Fibroblast of villous mesenchyme (primary cell): ENCODE results near the gene CYP27C1. TPM values are rescaled to one million over a fixed set of nuclear protein-coding genes. Genes with fewer than 3 reads are reported as not detected.

Experiments
- DNase-seq: peaks from one replicate; pipeline ENCODE4 v3.0.0-alpha.2; 2010; ENCODE audit warnings: low read depth
- H3K4me3 ChIP-seq: 2 replicates; pipeline ENCODE4 v1.5.1; 2011; ENCODE audit warnings: low read depth, mild to moderate bottlenecking, low read length
- total RNA-seq: library from RNA; depleted of rRNA; stranded (reverse); fragments of >200 nt; gene quantifications from 2 replicates; pipeline ENCODE4 v1.2.3, GENCODE V29; 2012
- TF ChIP-seq, protein P1 (sequence below): IDR thresholded peaks from 2 replicates; pipeline ENCODE4 v1.5.1; 2012; ENCODE audit warnings: low read depth, mild to moderate bottlenecking, low read length; ENCODE audit not compliant: insufficient read depth

Gene CYP27C1
- total RNA-seq, 1 donor, result under 0.01 TPM

DNA sequence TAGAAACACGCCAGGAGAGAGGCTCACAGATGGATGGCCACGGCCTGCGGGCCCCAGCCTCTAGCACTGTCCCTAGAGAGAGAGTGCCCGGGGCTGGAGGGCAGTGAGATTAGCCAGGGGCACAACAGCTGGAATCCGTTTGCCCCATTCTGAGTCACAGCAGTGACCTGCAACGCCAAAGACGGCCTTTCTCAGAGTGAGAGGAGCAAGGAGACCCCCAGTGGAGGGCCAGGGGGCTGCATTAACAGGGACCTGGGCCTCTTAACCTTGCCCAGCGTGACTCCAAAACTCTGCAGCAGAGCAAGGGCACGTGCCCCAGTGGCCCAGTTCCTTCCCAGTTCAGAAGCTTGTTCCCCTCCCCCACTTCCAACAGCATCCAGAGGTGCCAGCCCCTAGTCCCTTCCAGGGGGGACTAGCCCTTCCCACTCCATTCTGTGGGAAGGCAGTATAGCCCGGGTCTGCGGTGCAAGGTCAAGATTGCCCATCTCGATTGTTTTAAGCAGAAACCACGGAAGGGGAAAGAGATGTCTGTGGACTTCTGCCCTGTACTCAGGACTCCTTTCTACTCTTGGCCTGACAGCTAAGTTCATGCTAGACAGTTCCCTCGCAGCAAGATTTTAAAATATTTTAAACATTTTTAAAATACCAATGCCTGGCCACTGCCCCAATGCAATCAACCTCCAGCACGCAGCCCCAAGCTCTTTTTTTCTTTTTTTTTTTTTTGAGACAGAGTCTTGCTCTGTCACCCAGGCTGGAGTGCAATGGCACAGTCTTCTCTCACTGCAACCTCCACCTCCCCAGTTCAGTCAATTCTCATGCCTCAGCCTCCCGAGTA is 62.2 kb downstream of the CYP27C1 start:
- TF ChIP-seq, protein P1, sequence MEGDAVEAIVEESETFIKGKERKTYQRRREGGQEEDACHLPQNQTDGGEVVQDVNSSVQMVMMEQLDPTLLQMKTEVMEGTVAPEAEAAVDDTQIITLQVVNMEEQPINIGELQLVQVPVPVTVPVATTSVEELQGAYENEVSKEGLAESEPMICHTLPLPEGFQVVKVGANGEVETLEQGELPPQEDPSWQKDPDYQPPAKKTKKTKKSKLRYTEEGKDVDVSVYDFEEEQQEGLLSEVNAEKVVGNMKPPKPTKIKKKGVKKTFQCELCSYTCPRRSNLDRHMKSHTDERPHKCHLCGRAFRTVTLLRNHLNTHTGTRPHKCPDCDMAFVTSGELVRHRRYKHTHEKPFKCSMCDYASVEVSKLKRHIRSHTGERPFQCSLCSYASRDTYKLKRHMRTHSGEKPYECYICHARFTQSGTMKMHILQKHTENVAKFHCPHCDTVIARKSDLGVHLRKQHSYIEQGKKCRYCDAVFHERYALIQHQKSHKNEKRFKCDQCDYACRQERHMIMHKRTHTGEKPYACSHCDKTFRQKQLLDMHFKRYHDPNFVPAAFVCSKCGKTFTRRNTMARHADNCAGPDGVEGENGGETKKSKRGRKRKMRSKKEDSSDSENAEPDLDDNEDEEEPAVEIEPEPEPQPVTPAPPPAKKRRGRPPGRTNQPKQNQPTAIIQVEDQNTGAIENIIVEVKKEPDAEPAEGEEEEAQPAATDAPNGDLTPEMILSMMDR, result peak; percentile 51
- H3K4me3 ChIP-seq, result no peak overlapping the region
- peak; percentile 57 for DNase-seq

DNA sequence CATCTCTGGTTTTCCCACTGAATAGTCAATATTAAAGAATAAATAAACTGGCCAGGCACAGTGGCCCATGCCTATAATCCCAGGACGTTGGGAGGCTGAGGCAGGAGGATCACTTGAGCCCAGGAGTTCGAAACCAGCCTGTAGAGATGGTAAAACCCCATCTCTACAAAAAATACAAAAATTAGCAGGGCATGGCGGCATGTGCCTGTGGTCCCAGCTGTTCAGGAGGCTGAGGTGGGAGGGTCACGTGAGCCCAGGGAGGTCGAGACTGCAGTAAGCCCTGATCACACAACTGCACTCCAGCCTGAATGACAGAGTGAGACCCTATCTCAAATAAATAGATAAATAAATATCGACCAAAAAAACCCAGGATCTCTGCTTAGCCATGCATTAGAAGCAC is 63.0 kb downstream of the CYP27C1 start:
- no peak for DNase-seq
- H3K4me3 ChIP-seq, result no peak overlapping the region
- TF ChIP-seq, protein P1, result no peak

DNA sequence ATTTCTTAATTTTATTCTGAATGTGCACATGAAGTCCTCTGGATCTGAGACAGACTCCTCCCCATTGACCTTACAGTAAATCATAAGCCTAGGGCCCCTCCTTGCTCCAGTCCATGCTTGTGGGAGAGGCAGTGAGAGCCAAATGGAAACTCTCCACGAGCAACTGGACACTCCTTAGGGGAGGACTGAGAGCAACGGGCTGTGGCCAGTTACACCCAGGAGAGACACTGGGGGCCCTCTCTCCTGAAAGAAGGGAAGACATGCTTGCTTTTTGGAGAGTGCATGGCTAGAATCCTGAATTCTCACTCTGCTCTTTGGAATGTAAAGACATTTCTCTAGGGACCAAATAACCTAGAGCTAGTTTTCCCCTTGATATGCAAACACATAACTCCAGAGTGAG is 64.2 kb downstream of the CYP27C1 start:
- TF ChIP-seq, protein P1, result no peak
- H3K4me3 ChIP-seq, result no peak overlapping the region
- DNase-seq, result peak; percentile 87

DNA sequence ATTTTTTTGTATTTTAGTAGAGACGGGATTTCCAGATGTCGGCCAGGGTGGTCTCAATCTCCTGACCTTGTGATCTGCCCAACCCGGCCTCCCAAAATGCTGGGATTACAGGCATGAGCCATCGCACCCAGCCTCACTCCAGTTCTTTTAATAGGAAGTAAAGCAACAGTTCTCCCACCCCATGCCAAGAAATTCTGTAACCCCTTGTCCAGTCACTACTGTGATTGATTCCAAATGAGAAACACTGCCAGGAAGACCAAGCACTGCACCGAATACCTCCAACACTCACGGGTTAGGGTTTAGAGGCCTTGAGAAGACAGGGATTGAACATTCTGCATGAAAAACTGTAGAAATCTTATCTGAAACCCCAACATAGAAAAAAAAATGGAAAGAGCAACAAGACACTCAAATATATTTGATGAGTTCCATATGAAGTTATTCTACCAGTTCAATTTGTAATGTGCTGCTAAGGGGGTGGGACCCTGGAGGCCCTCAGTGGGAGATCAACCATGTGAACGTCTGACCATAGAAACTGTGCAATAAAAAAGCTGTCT is 65.0 kb downstream of the CYP27C1 start:
- DNase-seq, result peak; percentile 82
- TF ChIP-seq, protein P1, result no peak

DNA sequence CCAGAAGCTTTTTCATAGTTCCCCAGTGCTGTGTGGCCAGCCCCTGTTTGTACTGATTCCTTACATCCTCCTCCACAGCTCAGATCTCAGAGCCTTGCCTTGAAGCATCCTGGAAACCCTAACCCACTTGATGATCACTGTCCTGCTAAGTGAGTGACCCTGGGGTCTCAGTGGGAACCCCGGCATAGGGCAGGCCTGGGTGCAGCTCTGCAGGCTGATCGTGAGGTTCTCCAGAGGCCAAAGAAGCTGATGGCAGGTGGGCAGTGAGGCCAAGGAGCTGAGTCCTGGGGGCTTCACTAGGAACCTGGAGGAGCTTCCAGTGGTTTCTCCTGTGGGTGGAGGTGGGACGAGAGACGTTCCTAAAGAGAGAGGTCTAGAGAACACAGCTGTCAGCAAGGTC is 65.7 kb downstream of the CYP27C1 start:
- no peak for DNase-seq
- H3K4me3 ChIP-seq, result no peak overlapping the region
- TF ChIP-seq, protein P1, result no peak

More for the DNA sequence above, 65.0 kb downstream of the CYP27C1 start:
- no peak overlapping the region for H3K4me3 ChIP-seq

DNA sequence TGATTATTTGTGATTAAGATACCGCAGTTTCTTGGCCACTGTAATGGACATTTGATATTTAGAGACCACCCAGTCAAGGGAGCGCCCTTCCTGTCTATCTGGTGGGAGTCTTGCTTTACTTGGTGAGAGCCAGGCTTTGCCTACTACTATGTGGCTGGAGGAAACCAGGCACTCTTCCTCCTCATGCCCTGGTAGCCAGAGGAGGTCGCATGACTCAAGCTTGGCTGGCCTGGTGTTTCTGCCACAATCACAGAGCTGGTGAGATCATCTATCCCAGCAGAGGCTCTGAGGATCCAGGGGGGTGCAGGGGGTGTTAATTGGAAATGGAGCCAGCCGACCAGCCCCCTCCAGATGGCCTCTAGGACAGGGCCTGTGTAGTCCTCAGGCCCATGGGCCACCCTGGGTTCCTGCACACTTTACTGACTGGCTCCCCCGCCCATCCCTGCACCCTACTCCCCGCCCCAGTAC is 66.4 kb downstream of the CYP27C1 start:
- TF ChIP-seq, protein P1, result no peak
- peak; percentile 81 for DNase-seq
- no peak overlapping the region for H3K4me3 ChIP-seq
